Peyer's patch (tissue), 4 donors: ENCODE data around the gene GARS1. TPM values are rescaled to one million over a fixed set of nuclear protein-coding genes. Genes with fewer than 3 reads are reported as not detected.
"Not testable (repeated sequence)": the region's sequence is repeated elsewhere in the genome, so short reads cannot be mapped to it uniquely, and the experiment has no call there.

Experiments used
- DNase-seq, 3 donors: peaks; one replicate each; pipeline ENCODE4 v3.0.0-alpha.2; 2017 to 2019
- H3K27ac ChIP-seq, 4 donors: fragments of 200-600 bp; sonication (generic); one replicate each; pipeline ENCODE4 v1.5.1; 2016 to 2019
- H3K27me3 ChIP-seq, 2 donors: fragments of 200-600 bp; sonication (generic); one replicate each; pipeline ENCODE4 v1.5.1; 2019
- H3K36me3 ChIP-seq, 3 donors: fragments of 200-600 bp; sonication (generic); one replicate each; pipeline ENCODE4 v1.5.1; 2016 to 2019
- H3K4me1 ChIP-seq, 4 donors: fragments of 200-600 bp; sonication (generic); one replicate each; pipeline ENCODE4 v1.5.1; 2016 to 2019
- H3K4me3 ChIP-seq, 4 donors: fragments of 200-600 bp; sonication (generic); 1 replicate in 3 of 4; 2 replicates in 1 of 4; pipeline ENCODE4 v1.5.1; 2016 to 2019; ENCODE audit warnings: mild to moderate bottlenecking in 1 of 4
- H3K9me3 ChIP-seq, 4 donors: fragments of 200-600 bp; sonication (generic); one replicate each; pipeline ENCODE4 v1.5.1; 2016 to 2019; ENCODE audit warnings: mild to moderate bottlenecking in 1 of 4
- POLR2A ChIP-seq, 2 donors: fragments of 450-650 bp; IDR thresholded peaks; one replicate each; pipeline ENCODE4 v1.5.1; 2017; ENCODE audit warnings: antibody characterized with exemption in 2 of 2, mild to moderate bottlenecking in 2 of 2, moderate library complexity in 2 of 2
- total RNA-seq, 4 donors: library from RNA; depleted of rRNA; stranded (reverse); fragments of >200 nt; gene quantifications; one replicate each; pipeline ENCODE4 v1.1.0, GENCODE V29; 2016
- TF ChIP-seq, protein P1 (sequence below), 6 experiments: fragments of 450-650 bp in 4 of 6; fragments of 200-600 bp in 2 of 6; sonication (generic) in 1 of 6; IDR thresholded peaks; one replicate each; pipeline ENCODE4 v1.5.1; 2017 to 2019; ENCODE audit warnings: antibody characterized with exemption in 6 of 6, mild to moderate bottlenecking in 3 of 6, moderate library complexity in 1 of 6

GARS1 gene
- total RNA-seq, 4 donors from 2014 or later = 50.4 to 77.8 (median 70.1) TPM

DNA sequence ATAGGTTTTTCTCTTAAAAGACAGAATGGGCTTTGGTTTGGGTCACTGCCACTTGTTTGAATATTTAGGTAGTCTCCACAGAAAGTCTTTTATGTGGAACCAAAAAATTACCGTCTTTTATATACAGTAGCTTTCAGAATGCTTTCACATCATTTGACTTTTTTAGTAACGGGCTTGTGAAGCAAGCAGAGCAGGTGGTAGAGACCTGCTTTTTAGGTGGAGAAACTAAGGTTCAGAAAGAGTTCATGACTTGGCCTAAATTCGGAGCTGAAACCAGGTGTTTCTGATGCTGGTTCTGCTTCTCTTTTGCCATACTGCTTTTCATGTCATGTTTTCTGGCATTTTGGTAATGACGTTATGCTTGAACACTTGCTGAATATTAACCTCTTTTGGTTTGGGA is 36.3 kb downstream of the GARS1 start:
- Histone ChIP-seq H3K4me1 (no peaks in the 10 kb centered on the region), H3K27me3 (no peaks in the 10 kb centered on the region), H3K4me3 (no peak overlapping the region), H3K36me3 (peaks cover 0 to 93% (median 0%) of the 10 kb centered on the region in 3 donors), H3K27ac (no peak overlapping the region), H3K9me3 (no peaks in the 10 kb centered on the region)
- no peak for TF ChIP-seq POLR2A (IDR thresholded peaks at IDR 0.05)
- TF ChIP-seq, protein P1, sequence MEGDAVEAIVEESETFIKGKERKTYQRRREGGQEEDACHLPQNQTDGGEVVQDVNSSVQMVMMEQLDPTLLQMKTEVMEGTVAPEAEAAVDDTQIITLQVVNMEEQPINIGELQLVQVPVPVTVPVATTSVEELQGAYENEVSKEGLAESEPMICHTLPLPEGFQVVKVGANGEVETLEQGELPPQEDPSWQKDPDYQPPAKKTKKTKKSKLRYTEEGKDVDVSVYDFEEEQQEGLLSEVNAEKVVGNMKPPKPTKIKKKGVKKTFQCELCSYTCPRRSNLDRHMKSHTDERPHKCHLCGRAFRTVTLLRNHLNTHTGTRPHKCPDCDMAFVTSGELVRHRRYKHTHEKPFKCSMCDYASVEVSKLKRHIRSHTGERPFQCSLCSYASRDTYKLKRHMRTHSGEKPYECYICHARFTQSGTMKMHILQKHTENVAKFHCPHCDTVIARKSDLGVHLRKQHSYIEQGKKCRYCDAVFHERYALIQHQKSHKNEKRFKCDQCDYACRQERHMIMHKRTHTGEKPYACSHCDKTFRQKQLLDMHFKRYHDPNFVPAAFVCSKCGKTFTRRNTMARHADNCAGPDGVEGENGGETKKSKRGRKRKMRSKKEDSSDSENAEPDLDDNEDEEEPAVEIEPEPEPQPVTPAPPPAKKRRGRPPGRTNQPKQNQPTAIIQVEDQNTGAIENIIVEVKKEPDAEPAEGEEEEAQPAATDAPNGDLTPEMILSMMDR (IDR thresholded peaks at IDR 0.05) = no peak
- DNase-seq = no peak

DNA sequence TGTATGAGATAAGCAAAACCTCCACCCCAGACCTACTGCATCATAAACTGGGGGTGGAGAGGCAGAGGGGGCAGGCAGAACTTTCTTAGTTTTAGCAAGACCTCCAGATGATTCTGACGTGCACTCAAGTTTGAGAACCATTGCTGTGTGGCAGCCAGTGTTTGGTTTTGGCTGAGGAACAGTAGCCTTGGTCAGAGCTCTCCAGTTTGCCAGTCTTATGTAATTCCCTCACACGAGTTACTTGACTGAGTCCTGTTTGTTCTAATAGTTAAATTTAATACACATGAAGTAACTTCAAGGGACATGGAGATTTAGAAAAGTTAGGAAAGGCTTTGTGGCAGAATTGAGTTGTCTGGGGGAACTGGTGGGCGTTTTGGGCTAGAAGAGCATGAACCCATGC is 38.5 kb downstream of the GARS1 start:
- H3K27ac ChIP-seq = no peak overlapping the region

DNA sequence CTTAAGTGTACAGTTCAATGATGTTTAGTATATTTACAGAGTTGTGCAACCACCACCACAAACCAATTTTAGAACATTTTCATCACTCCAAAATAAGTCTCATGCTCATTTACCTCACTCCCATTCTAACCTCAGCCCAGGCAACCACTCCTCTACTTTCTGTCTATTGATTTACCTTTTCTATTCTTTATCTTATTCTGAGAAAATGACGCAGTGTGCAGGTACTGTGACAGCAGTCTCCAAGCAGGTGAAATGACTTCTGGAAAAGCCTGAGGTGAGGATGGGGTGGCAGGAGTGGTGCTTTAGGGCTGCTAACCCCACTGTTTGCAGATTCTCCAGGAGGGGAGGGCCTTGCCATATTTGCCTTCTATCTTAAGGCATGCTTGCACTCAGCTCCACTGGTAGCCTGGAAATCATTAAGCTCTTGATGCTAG is 39.5 kb downstream of the GARS1 start:
- Histone ChIP-seq H3K27ac (no peak overlapping the region), H3K27me3 (no peaks in the 10 kb centered on the region), H3K36me3 (peaks cover 0 to 62% (median 0%) of the 10 kb centered on the region in 3 donors), H3K9me3 (no peaks in the 10 kb centered on the region), H3K4me1 (no peaks in the 10 kb centered on the region), H3K4me3 (no peak overlapping the region)
- no peak for DNase-seq
- TF ChIP-seq POLR2A (IDR thresholded peaks at IDR 0.05) = no peak
- TF ChIP-seq, protein P1 (IDR thresholded peaks at IDR 0.05) = no peak

More for the DNA sequence above, 38.5 kb downstream of the GARS1 start:
- no peak for DNase-seq
- Histone ChIP-seq H3K4me3 (no peak overlapping the region), H3K36me3 (peaks cover 0 to 72% (median 0%) of the 10 kb centered on the region in 3 donors), H3K9me3 (no peaks in the 10 kb centered on the region), H3K27me3 (no peaks in the 10 kb centered on the region), H3K4me1 (no peaks in the 10 kb centered on the region)
- TF ChIP-seq, protein P1 (IDR thresholded peaks at IDR 0.05) = no peak
- no peak for TF ChIP-seq POLR2A (IDR thresholded peaks at IDR 0.05)

DNA sequence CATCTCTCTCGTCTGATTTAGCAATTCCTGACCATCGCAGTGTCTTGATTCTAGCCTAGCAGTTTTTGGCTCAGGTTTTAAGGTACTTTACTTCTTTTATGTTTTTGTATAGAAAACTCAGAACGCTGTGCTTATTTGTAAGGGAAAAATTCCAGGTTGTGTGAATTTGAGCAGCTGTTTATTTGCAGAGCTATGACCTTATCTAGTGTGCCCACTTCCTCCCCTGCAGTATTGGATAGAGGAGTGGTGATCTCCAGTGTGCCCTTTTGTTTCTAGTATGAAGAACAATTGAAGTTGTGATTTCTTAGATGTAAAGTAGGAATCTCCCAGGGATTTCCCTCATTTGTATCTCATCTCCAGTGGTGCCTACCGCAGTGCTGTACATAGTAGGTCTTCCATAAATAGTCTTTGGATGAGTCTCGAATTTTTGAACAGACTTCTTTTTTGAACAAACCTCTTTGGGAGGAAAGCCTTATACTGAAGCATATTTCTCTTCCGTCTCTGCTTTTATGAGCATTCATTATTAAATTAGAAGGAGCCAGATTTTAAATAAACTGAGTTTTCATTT is 40.0 kb downstream of the GARS1 start:
- Histone ChIP-seq H3K4me1 (no peaks in the 10 kb centered on the region), H3K27me3 (no peaks in the 10 kb centered on the region), H3K4me3 (no peak overlapping the region), H3K27ac (no peak overlapping the region), H3K36me3 (peaks cover 0 to 57% (median 0%) of the 10 kb centered on the region in 3 donors), H3K9me3 (no peaks in the 10 kb centered on the region)
- no peak for DNase-seq
- TF ChIP-seq POLR2A (IDR thresholded peaks at IDR 0.05) = no peak
- TF ChIP-seq, protein P1 (IDR thresholded peaks at IDR 0.05) = no peak

DNA sequence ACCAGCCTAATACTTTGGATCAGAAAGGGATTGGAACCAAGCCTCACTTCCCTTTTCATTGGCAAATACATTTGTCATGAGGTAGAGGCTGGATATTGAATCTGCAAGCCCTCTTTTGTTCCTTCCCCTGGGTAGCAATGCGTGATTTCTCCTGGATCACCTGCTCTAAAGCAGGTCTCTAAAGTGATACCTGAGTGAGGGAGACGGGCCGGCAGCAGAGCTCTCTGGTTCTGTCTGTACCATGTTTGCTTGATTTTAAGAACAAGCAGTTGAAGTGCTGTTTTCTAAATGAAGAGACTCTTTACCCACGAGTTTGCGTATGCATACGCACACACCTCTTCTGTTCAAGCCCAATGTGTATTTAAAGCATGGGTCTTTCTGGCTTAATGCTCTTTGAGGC is 41.1 kb downstream of the GARS1 start:
- DNase-seq = no peak
- peaks cover 0 to 51% (median 0%) of the 10 kb centered on the region in 3 donors for H3K36me3 ChIP-seq
- H3K27me3 ChIP-seq = no peaks in the 10 kb centered on the region
- H3K4me1 ChIP-seq = no peaks in the 10 kb centered on the region
- no peak overlapping the region for H3K4me3 ChIP-seq
- TF ChIP-seq, protein P1 (IDR thresholded peaks at IDR 0.05) = no peak
- no peak for TF ChIP-seq POLR2A (IDR thresholded peaks at IDR 0.05)
- H3K27ac ChIP-seq = no peak overlapping the region
- H3K9me3 ChIP-seq = no peaks in the 10 kb centered on the region

DNA sequence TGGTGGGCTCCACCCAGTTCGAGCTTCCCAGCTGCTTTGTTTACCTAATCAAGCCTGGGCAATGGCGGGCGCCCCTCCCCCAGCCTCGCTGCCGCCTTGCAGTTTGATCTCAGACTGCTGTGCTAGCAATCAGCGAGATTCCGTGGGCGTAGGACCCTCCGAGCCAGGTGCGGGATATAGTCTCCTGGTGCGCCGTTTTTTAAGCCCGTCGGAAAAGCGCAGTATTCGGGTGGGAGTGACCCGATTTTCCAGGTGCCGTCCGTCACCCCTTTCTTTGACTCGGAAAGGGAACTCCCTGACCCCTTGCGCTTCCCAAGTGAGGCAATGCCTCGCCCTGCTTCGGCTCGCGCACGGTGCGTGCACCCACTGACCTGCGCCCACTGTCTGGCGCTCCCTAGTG is 47.6 kb downstream of the GARS1 start:
- not testable (repeated sequence) for H3K9me3 ChIP-seq, H3K4me1 ChIP-seq, H3K36me3 ChIP-seq, H3K27ac ChIP-seq, H3K27me3 ChIP-seq, DNase-seq
- peak overlapping the region in 2 of 4 donors; percentile 5 to 22 for H3K4me3 ChIP-seq
